Posterior cingulate gyrus (tissue), 11 donors: ENCODE data around the gene ISYNA1.
A peak's percentile ranks its signal among the peaks of the same experiment; 100 is the strongest.

Experiments used
- DNase-seq, 10 donors: peaks; one replicate each; pipeline versions ENCODE4 v3.0.0 to v3.0.0-alpha.2; 2020 to 2021; ENCODE audit warnings: mixed read lengths in 3 of 10
- intact Hi-C: fragments of 100-400 bp; cut with DNase I; formaldehyde crosslinking; loops from one replicate; pipeline ENCODE4 v1.15.1; 2023

The ISYNA1 gene

DNA sequence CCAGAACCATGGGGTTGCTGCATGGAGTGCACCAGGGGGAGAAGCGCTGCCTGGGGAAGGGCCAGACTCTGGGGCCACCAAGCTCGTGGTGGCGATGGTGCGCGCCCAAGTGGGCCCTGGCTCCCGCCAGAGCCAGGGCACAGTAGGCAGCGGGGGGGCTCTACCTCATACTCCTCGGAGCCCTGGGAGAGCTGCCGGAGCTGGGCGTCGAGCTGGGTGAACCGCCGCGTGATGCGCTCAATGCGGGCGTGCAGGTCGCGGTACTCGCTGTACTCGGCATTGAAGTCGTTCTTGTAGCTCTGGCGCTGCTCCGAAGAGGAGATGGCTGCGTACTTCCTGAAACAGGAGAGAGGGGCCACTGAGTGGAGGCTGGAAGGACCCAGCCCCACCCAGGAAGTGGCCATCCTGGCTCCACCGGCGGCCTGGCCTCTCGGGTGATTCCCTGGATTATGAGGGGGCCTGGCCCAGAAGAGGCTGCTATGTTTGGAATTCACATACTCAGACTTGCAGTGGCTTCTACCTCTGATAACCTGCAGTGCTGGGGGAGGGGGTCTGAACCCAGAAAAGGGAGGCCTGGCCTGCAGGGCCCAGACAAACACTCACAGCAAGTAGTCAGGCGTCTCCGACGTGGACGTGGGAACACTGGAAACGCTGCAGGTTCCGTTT, 8.3 kb upstream of the ISYNA1 start:
- no peak for DNase-seq
- intact Hi-C loops = no loop called here

DNA sequence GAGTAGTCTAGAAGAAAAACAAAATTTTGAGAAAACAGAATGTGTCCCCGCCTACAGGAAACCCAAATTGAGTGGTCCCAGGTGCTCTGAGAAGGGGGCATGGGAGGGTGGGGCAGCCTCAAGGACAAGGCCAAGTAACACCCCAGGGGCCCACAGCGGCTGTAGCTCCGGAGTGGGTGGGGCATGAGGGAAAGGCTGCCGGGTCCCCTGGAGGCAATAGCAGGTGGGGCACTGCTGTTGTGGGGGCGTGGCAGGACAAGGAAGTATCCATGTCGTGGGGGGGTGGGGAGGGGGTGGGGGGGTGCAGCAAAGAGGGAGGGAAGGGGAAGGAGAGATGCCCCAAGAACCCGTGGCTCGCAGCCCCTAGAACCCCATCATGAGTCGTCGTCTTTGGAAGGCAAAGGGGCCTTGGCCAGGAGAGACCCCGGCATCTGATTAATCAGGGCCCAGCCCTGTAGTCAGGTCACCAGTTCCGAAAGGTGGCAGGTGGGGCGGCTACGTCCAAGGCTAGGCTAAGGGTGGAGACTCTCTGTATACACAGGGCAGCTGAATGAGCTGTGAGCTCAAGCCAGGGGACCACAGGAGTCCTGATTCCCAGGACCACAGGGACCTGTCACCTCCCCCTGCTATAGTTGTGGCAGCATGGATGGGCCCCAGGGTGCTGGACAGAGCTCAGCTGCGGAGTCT, 7.5 kb upstream of the ISYNA1 start:
- intact Hi-C loops = no loop called here
- no peak for DNase-seq

DNA sequence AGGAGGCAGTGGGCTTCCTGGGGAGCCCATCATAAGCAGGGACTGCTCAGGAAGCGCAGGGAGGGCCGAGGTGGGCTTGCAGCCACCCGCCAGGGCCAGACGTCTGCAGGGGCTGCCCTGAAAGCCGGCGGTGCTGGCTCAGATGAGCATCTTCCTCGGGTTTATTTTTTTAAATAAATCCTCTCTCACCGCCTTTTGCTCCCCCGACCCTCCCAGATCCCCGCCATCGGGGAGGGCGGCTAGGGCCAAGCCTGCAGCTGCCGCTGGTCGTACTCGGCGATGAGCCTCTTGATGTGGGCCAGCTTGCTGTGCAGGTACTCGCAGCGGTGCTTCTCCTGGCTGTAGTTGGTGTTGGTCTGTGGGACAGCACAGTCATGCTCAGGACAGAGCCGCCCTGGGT, 6.6 kb upstream of the ISYNA1 start:
- no peak for DNase-seq
- intact Hi-C loops = no loop called here

GRCh38 chr19:18443831-18444230, 5.9 kb upstream of the ISYNA1 start:
- no peak for DNase-seq

GRCh38 chr19:18443406-18443805, 5.5 kb upstream of the ISYNA1 start:
- intact Hi-C loops = no loop called here

More at GRCh38 chr19:18443831-18444230, 5.9 kb upstream of the ISYNA1 start:
- intact Hi-C loops = no loop called here

GRCh38 chr19:18442941-18443340, 5.0 kb upstream of the ISYNA1 start:
- no peak for DNase-seq
- intact Hi-C loops = no loop called here

More at GRCh38 chr19:18443406-18443805, 5.5 kb upstream of the ISYNA1 start:
- DNase-seq = no peak

DNA sequence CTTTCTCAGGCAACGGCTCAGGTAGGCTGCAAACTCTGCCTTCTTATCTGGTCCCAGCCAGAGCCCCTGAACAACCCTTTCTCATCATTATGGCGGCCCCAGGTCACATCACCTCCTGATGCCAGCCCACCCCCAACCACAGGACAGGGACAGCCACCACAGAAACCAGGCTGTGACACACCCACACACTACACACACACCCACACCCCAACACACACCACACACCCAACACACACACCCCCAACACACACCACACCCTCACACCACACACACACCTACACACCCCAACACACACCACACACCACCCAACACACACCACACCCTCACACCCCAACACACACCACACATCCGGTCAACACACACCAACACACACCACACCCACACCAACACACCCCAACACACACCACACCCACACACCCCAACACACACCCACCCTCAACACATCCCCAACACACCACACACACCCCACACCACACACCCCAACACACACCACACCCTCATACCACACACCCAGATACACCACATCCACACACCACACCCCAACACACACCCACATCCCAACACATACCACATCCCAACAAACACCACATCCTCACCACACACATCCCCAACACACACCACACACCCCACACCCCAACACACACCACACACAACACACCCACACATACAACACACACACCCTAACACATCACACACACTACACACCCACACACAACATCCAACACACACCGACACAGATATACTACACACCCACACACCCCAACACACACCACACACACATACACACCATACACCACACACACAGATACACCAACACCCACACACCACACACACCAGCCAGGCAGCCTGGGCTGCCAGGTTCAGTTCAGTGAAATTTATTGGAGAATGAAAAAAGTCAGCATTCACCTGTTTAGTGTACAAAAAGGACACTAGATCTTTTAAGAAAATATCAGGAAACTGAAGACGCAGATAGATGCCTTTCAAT, 4.2 kb upstream of the ISYNA1 start:
- intact Hi-C loops = no loop called here
- no peak for DNase-seq

DNA sequence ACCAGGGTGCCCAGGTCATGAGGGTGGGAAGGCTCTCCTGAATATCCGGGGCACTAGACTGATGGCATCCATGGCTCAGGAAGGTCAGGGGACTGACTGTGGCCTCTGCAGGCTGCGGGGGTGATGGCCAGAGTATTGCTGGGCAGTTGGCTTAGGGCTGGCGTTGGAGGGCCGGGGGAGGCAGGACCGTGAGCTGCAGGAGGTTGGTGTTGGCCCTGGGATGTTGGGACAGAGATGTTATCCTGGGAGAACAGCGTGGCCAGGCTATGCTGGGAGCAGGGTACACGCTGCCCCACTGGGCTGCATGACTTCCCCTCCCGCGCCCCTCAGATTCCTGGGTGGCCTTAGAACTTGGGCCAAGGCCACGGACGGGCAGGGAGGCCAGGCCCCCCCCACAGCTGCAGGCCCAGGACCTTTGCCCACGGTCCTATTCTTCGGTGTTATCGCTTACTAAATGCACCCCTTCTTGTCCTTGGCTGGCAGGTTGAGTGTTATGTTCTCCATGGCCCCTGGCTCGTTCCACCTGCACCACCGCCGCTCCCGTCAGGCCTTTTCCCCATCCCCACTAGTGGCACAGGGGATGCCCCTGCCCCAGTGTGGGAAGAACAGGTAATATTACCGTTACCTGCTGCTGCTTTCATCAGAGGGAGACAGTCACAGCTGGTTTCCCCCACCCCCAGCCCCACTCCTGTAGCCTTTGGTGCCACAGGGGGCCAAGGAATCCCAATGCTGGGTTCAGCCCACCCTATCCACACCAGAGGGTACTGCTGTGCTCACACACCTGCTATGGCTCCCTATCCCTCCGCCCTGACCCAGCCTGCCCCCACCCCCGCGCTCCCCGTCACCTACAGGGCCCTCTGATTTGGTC, 3.2 kb upstream of the ISYNA1 start:
- intact Hi-C loops = no loop called here
- DNase-seq = peak in 1 of 10 donors; percentile 67

GRCh38 chr19:18440415-18440877, 2.5 kb upstream of the ISYNA1 start:
- DNase-seq = no peak
- intact Hi-C loops = no loop called here

GRCh38 chr19:18439910-18440237, 1.9 kb upstream of the ISYNA1 start:
- DNase-seq = no peak
- intact Hi-C loops = no loop called here

GRCh38 chr19:18439025-18439909, 1.3 kb upstream of the ISYNA1 start:
- intact Hi-C loops = no loop called here
- DNase-seq = no peak

- intact Hi-C loops = no loop called here
Observed at GRCh38 chr19:18438331-18439024, 545 bp upstream of the ISYNA1 start.

GRCh38 chr19:18436671-18437490, 1.1 kb downstream of the ISYNA1 start:
- peak in 2 of 10 donors; percentile 44 to 81 for DNase-seq
- intact Hi-C loops = no loop called here

More at GRCh38 chr19:18438331-18439024, 545 bp upstream of the ISYNA1 start:
- no peak for DNase-seq

GRCh38 chr19:18435842-18436670, 1.9 kb downstream of the ISYNA1 start:
- intact Hi-C loops = no loop called here
- no peak for DNase-seq

DNA sequence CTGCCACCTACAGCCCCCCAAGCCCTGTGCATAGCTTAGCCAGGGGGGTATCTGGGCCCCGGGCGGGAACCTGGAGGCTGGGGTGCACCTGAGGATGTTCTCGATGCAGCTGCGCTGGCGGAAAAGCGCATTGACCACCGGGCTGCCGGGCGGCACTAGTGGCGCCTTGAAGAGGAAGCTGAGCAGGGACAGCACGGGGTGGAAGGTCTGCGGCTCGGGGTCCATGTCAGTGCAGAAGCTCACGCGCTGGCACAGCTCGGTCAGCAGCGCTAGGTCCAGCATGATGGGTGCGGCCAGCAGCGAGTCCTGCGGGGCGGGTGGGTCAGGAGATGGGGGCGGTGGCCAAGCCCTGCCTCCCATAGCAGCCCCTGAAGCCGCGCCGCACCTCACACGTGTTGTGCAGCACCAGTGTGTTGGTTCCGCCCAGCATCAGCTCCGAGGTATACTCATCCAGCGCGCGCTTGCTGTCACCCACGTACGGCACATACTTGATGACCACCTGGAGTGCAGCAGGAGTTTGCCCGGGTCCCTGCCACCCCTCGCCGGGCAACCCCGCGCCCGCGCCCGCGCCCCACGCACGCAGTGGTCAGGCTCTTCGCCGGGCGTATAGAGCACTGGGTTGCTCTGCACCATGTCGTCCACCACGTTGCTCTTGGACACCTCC, 2.6 kb downstream of the ISYNA1 start:
- intact Hi-C loops = no loop called here
- DNase-seq = no peak
